Retinal pigment epithelial cell (primary cell): Measurements from ENCODE around the gene ARHGAP10.

Experiments
- DNase-seq: peaks from one replicate; pipeline ENCODE4 v3.0.0-alpha.2; 2010; ENCODE audit warnings: low read depth
- H3K4me3 ChIP-seq: 2 replicates; pipeline ENCODE4 v1.5.1; 2011; ENCODE audit warnings: mild to moderate bottlenecking, low read length, control low read depth, moderate library complexity
- TF ChIP-seq, protein P1 (sequence below): conservative IDR thresholded peaks from 2 replicates; pipeline ENCODE4 v1.5.1; 2011; ENCODE audit warnings: low read depth, low read length, control low read depth, inconsistent platforms

The ARHGAP10 gene

GRCh38 chr4:147924604-147925412 is 192.9 kb downstream of the ARHGAP10 start:
- TF ChIP-seq, protein P1, sequence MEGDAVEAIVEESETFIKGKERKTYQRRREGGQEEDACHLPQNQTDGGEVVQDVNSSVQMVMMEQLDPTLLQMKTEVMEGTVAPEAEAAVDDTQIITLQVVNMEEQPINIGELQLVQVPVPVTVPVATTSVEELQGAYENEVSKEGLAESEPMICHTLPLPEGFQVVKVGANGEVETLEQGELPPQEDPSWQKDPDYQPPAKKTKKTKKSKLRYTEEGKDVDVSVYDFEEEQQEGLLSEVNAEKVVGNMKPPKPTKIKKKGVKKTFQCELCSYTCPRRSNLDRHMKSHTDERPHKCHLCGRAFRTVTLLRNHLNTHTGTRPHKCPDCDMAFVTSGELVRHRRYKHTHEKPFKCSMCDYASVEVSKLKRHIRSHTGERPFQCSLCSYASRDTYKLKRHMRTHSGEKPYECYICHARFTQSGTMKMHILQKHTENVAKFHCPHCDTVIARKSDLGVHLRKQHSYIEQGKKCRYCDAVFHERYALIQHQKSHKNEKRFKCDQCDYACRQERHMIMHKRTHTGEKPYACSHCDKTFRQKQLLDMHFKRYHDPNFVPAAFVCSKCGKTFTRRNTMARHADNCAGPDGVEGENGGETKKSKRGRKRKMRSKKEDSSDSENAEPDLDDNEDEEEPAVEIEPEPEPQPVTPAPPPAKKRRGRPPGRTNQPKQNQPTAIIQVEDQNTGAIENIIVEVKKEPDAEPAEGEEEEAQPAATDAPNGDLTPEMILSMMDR, result peak; percentile 83
- H3K4me3 ChIP-seq, result no peak overlapping the region
- no peak for DNase-seq

GRCh38 chr4:147927377-147928137 is 195.7 kb downstream of the ARHGAP10 start:
- DNase-seq, result no peak
- no peak overlapping the region for H3K4me3 ChIP-seq
- TF ChIP-seq, protein P1, result no peak

- TF ChIP-seq, protein P1, result no peak
- H3K4me3 ChIP-seq, result no peak overlapping the region
- no peak for DNase-seq
Observed at GRCh38 chr4:147928400-147928799, 196.5 kb downstream of the ARHGAP10 start.

DNA sequence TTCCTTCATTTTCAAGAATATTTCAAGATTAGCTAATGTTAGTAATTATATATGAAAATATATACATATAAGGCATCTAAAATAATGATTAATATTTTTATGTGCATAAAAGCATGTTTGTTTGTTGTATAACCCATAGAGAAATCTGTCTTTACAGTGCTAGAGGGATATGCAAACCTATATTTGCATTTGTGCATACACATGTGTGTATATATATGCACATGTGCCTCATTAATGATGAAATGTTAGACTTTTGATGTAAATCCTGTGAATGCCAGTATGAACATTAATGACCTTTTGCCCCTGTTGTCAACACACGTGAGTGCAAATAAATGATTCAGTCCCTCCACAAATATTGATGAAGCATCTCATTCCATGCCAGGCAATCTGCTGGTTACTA is 197.9 kb downstream of the ARHGAP10 start:
- TF ChIP-seq, protein P1, result no peak
- no peak for DNase-seq

DNA sequence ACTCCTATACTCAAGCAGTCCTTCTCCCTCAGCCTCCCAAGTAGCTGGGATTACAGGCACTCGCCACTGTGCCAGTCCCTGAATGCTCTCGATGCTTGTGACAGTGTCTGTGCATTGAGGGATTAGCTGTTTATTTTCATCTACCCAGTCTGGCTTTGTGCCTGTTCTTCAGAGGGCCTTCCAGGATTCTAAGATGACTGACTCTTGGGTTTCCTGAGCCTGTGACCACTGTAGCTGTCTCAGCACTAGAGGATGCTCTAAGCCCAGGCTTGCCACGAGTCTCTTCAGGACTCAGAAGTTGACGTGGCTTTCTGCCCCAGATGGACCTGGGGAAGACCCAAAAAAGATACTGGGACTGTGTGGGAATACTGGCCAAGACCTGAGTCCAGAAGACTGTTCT is 201.4 kb downstream of the ARHGAP10 start:
- DNase-seq, result peak; percentile 33
- TF ChIP-seq, protein P1, result peak; percentile 47
- no peak overlapping the region for H3K4me3 ChIP-seq

More for the DNA sequence above, 197.9 kb downstream of the ARHGAP10 start:
- no peak overlapping the region for H3K4me3 ChIP-seq

- no peak for DNase-seq
- no peak overlapping the region for H3K4me3 ChIP-seq
- TF ChIP-seq, protein P1, result no peak
Observed at GRCh38 chr4:147933779-147934178, 201.9 kb downstream of the ARHGAP10 start.
